ENCODE results near the gene GAREM1.

The GAREM1 gene

DNA sequence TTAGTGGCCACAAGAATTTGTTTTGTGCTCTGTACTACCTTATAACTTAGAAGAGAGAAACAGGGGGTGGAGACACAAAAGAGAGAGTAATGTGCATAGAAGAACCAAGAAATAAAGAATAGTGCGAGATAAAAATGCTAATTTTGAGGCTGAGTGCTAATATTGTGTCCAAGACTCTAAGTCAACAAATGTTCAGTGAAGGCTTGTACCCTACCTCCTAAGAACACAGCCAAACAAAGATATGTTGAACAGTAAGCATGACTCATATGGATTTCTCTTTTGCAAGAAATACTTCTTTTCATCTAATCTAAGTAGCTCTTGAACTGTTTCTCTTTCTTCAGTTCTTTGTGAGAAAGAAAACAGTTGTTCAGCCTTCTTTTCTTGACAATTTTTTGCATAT, 45.2 kb downstream of the GAREM1 start:
- DNase-seq (ENCODE audit: low read depth in 3 of 3): no peak

DNA sequence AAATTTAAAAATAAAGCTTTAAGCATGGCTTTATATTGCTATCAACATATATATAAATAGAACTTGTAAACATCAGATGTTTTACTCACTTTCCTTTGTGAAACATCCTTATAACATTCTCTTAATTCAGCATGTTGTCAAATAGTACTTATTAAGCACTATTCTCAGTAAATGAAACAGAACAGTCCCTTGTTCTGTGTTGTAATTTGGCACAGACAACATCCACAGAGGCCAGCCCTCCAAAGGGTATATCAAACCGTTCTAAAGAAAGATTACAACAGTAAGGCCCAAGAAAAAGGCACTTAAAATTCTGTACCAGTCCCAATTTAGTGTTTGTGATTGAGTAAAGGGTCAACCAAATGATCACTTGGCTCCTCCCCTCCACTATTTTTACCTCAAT, 46.0 kb downstream of the GAREM1 start:
- DNase-seq (ENCODE audit: low read depth in 3 of 3): no peak

DNA sequence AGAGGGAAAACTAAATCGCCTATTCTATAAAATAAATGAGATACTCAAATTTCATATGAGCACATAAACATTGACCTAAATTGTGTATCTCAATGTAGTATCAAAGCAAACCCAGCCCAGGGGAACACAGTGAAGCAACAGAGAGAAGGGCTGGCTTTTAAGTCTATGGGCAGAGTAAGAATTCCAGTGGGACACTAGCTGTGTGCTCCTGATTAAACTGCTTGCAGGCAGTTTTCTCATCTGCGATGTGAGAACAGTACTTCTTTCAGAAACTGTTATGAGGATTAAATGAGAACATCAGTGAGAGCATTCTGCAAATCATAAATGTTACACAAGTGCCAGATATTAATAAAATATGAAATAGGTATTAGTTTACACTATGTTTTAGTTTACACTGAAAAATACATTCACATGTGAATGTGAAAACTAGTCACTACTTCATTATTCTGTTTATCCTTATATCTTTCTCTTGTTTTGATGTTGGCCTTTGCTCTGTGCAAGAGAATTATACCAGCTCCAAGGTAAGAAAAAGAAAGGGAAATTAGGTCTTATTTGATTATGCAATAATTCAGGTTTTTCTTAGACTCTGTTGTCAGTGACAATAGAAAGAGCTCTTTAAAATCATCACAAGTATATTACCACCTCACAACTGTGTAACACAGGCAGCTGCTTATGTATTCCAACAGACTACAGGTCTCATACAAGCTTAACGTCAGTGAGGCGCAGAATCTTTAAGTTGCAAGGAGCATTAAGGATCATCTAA, 47.5 kb downstream of the GAREM1 start:
- DNase-seq (ENCODE audit: low read depth in 3 of 3): no peak

DNA sequence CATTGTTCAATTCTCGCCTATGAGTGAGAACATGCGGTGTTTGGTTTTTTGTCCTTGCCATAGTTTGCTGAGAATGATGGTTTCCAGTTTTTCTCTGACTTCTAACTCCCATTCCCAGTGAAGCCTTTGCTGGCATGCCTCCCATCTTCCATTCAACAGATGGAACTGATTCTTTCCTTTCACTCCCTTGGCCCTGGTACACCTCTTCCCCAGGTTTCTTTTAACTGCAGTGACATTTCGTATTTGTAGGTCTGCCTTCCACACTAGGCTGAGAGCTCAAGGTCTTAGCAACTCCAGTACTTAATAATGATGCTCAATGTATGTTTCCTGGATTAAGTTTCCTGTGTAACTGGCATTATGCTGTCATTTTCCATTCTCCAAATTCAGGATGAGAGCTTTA, 48.5 kb downstream of the GAREM1 start:
- no peak for DNase-seq (ENCODE audit: low read depth in 3 of 3)

DNA sequence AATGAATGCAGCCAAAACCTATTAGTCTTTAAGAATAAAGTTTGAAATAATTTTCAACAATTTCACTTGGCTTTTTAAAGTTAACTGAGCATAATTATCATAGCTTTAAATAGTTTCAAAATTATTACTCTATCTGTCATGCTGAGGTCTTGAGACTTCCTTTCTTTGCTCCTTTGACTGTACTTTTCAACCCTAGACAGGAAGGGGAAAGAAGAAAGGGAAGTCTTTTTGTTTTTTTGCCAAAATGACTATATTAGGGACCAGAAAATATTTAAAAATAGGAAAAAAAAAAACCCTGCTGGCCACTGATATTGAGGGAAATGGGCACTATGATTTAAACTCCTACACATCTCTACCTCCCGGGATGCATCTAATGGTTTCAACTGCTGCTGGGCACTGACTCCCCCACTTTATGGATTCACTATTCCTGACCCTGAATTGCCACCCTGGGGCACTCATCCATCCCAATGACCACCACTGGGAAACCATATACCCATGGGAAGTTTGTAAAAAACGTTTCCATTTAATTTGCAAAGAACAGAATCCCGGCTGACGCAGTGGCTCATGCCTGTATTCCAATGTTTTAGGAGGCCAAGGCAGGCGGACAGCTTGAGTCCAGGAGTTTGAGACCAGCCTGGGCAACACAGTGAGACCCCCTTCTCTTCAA, 50.5 kb downstream of the GAREM1 start:
- no peak for DNase-seq (ENCODE audit: low read depth in 3 of 3)

DNA sequence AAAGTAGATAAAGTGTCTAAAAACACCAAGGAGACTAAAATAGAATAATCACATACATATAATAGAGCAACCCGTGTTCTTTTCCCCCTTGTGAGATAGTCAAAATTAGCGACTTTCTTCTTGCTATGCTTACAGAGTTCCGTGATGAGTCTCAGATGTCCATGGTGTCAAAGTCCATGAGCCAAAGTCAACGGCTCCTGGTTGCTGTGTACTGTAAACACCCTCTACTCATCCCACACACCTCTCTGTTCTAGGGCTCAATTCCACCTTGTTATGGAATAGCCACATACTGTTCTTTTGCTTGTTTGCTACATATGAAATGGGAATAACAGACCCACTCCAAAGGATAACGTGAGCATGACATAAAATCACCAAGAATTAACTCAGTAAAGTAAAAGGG, 52.5 kb downstream of the GAREM1 start:
- no peak for DNase-seq (ENCODE audit: low read depth in 3 of 3)

DNA sequence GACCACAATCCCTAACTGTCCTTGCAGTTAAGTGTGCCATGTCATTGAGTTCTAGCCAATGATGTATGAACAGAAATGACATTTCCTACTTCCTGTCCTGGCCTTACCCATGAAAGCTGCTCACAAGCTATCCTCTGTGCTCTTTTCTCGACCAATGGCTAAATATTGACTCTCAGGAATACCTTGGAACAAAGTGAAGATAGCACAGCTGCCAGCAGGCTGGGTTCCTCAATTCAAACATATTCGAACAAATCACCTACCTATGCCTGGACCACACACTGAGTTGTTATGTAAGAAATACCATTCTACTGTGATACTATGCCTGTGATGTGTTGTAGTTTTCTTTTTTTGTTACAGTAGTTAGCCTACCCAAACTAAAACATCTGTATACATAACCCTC, 65.1 kb downstream of the GAREM1 start:
- DNase-seq (ENCODE audit: low read depth in 3 of 3): no peak

DNA sequence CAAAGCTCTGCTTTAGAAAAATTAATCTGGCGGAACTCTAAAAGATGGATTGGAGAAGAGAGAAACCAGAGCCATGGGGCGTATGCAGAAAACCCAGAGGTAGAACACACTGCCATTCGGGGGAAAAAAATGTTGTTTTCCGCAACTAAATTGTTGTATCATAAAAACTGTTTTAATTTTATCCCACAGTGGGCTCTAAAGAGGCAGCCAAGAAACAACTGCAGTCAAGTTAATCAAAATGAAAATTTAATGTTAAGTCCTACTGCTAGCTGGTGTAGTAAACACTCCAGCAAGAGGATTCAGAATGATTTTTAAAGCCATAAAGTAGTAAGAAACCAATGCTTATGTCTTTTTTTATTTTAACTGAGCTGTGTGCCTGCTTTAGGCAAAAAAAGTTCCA, 69.1 kb downstream of the GAREM1 start:
- DNase-seq (ENCODE audit: low read depth in 3 of 3): no peak

DNA sequence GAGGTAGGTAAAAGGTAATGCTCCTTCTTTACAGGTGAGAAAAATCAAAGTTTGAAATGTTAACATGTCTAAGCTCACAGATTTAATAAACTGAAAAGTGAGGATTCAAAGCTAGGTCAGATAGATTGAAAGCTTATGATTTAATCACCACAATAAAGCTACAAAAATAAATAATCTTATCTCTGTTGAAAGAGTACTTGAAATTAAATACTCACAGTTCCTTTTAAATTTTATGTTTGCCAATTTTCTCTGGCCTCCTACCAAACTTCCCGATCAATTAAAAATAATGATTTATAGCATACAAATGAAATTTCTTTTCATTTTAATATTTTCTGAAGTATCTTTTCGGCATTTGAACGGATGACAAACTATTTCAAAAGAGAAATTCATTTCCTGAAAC, 77.3 kb downstream of the GAREM1 start:
- no peak for DNase-seq (ENCODE audit: low read depth in 3 of 3)

DNA sequence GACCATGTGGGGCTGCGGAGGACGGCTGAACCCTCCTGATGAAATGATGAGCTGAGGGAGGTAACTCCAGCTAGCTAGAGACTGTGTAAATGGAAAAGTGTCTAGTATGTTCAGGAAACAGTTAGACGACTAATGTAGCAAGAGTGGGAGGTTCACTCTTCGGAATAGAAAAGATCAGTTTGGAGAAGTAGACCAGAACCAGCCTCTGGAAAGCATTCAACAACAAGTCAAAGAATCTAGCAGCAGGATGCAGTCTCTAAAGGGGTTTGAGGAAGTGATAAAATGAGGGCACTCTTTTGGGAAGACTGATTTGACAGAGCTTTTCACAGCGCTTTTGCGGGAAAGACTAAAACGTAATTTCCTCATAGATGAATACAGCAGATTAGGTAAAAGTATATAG, 79.6 kb downstream of the GAREM1 start:
- no peak for DNase-seq (ENCODE audit: low read depth in 3 of 3)

DNA sequence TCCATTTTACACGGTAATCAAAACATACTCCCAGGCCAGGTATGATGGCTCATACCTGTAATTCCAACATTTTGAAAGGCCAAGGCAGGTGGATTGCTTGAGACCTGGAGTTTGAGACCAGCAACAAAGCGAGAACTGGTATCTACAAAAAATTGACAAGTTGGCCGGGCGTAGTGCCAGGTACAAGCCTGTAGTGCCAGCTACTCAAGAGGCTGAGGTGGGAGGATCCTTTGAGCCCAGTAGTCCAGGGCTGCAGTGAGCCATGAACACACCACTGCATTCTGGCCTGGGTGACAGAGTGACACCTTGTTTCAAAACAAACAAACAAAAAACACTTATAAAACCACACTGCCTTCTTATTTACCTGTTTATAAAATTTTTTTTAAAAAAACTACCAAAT, 80.8 kb downstream of the GAREM1 start:
- DNase-seq (ENCODE audit: low read depth in 3 of 3): no peak

DNA sequence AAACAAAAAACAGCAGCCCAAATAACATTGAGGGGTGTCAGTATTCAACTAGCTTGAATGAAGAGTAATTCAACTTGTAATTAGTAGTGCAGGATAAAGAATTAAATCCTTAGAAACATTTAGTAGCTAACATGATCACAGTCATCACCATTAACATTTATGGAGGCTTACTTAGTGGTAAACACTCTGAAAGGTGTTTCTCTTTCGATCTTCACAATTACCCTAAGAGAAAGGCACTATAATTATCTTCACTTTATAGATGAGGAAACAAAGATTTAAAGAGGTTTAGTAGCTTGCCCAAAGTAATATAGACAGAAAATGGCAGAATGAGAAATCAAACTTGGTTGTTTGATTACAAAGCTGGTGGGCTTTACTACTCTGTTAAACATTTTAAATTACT, 81.5 kb downstream of the GAREM1 start:
- DNase-seq (ENCODE audit: low read depth in 3 of 3): no peak

DNA sequence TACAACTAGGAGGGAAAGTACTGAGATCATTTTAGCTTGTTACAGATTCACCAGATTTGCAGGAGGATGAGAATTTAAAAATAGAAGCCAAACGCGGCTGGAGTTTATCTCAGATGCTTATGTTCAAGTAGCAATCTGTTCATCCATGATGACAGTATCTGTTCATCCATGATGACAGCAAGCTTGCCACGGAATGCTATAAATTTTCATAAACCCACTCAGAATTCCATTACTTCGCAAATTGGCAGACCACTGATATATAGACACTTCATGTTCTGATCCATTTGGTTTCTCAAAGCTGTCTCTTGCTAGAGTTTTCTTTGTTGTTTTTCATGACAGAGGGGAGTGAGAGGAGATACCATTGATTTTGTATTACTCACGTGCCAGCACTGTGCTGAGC, 84.2 kb downstream of the GAREM1 start:
- no peak for DNase-seq (ENCODE audit: low read depth in 3 of 3)

DNA sequence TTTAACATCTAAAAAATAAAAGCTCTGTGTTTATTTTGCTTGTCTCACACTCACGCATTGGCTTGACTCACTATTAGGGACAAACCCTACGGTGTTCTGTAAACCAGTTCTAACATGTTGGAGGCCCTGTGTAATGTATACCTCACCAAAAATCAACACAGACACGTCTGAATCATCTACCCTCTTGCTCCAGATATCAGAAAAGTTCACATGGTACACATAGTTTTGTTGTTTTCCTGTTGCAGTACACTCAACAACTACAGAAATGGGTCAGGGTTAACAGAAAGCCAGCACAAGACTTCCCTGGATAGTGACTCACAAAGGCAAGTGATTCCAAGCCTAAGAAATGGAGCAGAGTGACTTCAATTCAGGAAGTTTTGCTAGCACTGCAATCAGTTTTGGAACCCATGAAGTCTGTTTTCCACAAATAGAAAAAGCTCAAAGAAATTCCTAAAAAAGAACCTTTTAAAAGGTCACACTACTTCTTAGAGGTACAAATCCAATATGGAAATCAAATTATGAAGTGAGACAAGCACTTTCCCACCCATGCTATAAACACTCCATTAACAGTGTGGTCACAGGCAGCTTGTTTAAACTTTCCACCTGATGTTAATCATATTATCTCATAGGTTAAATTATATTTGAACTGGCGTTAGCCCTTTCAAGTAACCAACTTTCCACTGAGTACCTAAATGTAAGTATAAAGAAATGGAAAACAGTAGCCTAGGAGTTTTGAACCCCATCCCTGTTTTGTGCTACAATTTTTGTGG, 87.4 kb downstream of the GAREM1 start:
- no peak for DNase-seq (ENCODE audit: low read depth in 3 of 3)

DNA sequence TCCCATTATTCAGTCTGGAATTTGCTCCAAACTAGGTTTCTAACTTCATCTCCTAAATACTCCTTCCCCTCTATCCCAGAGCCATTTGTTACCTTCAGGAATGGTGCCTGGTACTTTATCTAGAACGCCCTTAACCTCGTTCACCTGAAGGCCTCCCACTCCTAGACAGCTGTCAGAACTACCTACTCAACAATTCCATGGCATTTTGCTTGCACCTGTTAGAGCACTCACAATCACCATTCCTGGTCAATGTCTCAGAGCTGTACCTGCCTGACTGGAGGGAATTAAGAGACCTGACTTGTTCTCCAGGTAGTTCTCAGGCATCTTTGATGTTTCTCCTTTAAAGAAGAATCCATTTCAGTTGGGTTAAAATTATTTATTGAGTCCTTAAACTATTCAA, 88.9 kb downstream of the GAREM1 start:
- DNase-seq (ENCODE audit: low read depth in 3 of 3): no peak

DNA sequence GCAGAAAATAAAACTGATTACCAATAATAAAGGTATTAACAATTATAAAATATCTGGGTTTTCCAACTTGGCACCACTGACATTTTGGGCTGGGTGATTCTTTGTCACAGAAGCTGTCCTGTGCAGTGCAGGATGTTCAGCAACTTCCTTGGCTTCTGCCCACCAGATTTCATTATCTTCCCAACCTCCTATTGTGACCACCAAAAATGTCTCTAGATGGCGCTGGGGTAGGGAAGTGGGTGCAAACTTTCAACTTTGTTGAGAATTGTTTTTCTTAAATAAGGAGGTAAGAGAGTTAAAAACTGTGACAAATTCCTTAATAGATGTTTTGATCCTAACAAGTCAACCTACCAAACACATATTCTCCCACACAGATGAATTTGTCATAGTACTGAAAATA, 90.1 kb downstream of the GAREM1 start:
- no peak for DNase-seq (ENCODE audit: low read depth in 3 of 3)

DNA sequence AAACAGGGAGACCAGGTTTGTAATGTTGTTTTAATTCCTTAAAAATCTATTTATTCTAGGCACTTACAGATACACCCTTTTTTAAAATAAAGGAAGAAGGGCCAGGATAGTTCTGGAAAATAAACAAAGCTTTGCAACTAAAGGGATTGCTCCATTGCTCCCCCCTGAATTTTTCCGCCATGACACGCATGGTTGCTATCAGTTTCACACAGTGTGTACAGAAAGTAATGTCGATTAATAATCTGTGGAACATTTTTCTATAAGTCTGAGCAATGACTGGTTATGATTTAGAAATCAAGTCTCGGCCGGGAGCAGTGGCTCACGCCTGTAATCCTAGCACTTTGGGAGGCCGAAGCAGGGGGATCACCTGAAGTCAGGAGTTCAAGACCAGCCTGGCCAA, 90.8 kb downstream of the GAREM1 start:
- DNase-seq (ENCODE audit: low read depth in 3 of 3): no peak

DNA sequence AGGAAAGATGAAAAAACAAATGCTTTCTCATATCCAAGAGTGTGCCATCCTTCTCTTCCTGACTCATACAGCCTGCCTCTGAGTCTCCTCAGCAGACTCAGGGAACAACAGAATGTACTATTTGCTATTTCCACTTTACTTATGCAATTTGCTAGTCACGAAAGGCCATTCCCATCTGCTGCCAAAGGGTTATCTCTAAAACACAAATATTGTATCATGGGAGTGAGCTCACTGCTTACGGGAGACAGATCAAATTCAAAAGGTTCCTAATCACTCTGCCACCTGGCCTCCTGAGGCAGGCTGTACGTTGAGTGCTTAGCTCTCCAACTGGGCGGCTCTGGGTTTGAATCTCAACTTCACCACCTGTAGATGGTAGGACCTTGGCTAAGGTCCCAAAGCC, 92.0 kb downstream of the GAREM1 start:
- DNase-seq (ENCODE audit: low read depth in 3 of 3): no peak

DNA sequence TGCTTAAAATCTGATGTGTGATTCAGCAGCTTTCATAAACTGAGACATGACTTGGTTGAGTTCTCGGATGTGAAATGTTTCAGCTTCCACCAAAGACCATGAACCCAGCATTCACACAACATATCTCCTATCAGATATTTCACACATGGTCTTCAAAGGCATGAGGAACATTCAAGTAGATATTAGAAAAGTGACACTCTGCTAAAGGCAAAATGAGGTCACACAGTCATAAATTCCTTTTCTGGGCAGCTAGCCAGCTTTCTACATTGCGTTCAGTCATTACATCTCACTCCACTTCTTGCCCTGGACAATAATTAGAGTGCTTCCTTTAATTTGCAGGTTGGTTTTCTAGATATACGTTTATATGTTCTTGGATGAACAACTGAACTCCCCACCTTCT, 96.7 kb downstream of the GAREM1 start:
- DNase-seq (ENCODE audit: low read depth in 3 of 3): no peak

DNA sequence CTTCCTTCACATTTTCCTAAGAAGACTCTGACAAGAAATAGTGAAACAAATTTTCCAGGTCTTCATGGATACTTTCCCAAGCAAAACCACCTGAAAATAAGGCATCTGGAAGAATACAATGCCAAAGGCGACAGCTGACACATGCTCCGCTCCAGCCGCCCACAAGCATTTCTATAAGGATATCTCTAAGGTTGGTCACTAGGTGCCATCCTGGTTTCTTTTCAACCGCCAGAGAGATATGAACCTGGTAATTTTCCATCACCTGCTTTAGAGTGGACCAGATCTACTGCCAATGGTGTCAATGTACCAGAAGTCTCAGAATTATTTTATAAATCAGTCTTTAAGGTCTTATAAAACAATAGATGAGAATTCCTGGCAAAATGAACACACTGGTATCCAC, 97.2 kb downstream of the GAREM1 start:
- DNase-seq (ENCODE audit: low read depth in 3 of 3): no peak

DNA sequence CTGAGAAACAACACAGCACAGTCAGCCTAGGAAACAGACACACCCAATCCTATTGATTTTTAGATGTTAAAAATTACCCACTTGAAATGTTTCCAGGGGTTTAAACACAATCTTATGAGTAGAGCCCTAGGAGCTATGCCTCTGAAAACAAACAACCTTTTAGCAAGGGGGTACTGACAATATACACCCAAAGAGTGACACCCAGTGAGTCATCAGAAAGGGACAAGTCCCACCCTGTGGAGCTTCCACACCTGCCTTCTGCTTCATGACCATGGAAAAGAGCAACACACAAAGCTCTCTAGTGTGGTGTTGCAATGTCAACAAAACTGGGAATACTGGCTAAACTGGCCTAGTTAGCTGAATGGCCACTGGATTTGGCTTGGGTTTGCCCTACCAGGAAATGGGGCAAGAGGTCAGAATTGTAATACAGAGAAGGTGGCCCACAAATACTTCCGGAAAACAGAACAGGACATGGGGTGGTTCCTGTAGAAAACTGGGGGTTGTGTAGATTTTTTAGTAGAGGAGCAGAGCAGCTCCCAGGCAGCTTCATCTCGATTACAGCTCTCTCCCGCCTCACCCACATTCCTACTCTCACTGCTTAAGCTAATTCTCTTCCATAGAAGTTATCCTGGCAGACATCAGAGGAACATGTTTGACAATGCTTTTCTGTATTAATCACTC, 98.2 kb downstream of the GAREM1 start:
- DNase-seq (ENCODE audit: low read depth in 3 of 3): no peak

DNA sequence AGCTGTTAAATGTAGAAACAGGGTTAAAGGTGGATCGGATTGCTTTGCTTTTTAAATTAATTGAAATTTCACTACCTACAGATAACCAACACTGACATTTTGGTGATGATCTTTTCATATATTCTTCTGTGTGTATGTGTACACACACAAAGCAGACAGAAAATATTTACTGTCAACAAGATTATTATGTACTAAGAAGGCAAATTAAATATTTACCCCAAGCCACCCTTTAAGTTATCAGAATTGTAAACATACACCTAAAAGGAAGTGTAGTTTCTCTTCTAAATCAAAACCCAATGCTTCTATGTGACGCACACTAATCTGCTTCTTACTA, 98.7 kb downstream of the GAREM1 start:
- DNase-seq (ENCODE audit: low read depth in 3 of 3): no peak

DNA sequence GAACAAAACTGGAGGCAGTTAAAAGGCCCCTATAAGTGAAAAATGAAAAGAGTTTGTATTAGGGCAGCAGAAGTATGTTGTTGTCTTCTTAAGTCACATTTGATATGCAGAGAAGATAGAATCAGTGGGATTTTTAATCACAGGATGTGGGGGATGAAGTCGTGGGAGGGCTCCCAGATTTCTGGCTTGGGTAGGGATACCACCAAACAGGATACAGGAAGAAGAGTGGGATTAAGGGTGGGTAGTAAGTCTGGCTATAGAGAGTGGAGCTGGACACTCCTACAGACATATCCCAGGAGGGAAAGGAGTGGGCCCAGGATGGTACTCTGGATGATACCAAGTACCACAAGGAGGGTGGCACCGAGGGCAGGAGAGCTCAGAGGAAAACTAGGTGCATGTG, 99.3 kb downstream of the GAREM1 start:
- DNase-seq (ENCODE audit: low read depth in 3 of 3): no peak

Data from stimulated activated CD4-positive, alpha-beta T cell treated with anti-CD3 and anti-CD28 coated beads, TNF-alpha, amount 100 ng/mL, for 48 hours (primary cell).